ENCODE measurements around the gene ING5. TPM values are rescaled to one million over a fixed set of nuclear protein-coding genes. Genes with fewer than 3 reads are reported as not detected.
"Not testable (repeated sequence)": the region's sequence is repeated elsewhere in the genome, so short reads cannot be mapped to it uniquely, and the experiment has no call there.

ING5 gene
- total and polyA plus RNA-seq, 4 experiments from 2014 or later, result 19.3 to 99.5 (median 65.3) TPM

- ChIA-PET POLR2A (ENCODE audit: partially characterized antibody) (interaction anchor here (3.2 kb wide), 1 partner anchor 25 kb away, joined by 19 read pairs; no protein-coding TSS in a partner anchor), CTCF (ENCODE audit: partially characterized antibody) (interaction anchor here (2.4 kb wide), 1 partner anchor 140 kb away, joined by 9 read pairs; no protein-coding TSS in a partner anchor)
- H3K4me3 Mint-ChIP-seq, result peak overlapping the region in 2 of 8 donors; percentile 31 to 57
- Histone ChIP-seq H3K36me3 (ENCODE audit: insufficient read depth, low read length) (no peaks in the 10 kb centered on the region), H3K27ac (ENCODE audit: low read depth, low read length) (no peak overlapping the region), H3K9me3 (ENCODE audit: control insufficient read depth in 1 of 2, low read length in 2 of 2) (no peaks in the 10 kb centered on the region), H3K4me3 (ENCODE audit: low read length in 2 of 2) (no peak overlapping the region), H3K27me3 (ENCODE audit: insufficient read depth, low read length) (no peaks in the 10 kb centered on the region), H3K4me1 (ENCODE audit: insufficient read depth, low read length) (peaks cover 41% of the 10 kb centered on the region)
- no peaks in the 10 kb centered on the region for H3K27me3 Mint-ChIP-seq
- peaks cover 0 to 3% (median 0%) of the 10 kb centered on the region in 8 donors for H3K9me3 Mint-ChIP-seq
- peaks cover 0 to 3% of the 10 kb centered on the region in 2 donors for H3K36me3 Mint-ChIP-seq
- intact Hi-C loops (cut with micrococcal nuclease), result no loop called here
- DNase-seq, result no peak
- peak overlapping the region in 2 of 7 donors; percentile 47 to 67 for H3K27ac Mint-ChIP-seq
- H3K4me1 Mint-ChIP-seq, result peaks cover 21 to 43% (median 33%) of the 10 kb centered on the region in 4 donors
Observed at GRCh38 chr2:241738040-241738686, 36.3 kb downstream of the ING5 start.

- H3K27ac Mint-ChIP-seq, result peak overlapping the region in 1 of 7 donors; percentile 35
Observed at GRCh38 chr2:241739177-241739576, 37.3 kb downstream of the ING5 start.

GRCh38 chr2:241739651-241740050 lies 37.8 kb downstream of the ING5 start:
- Histone ChIP-seq H3K27ac (ENCODE audit: low read depth, low read length) (no peak overlapping the region), H3K4me1 (ENCODE audit: insufficient read depth, low read length) (peaks cover 34% of the 10 kb centered on the region), H3K36me3 (ENCODE audit: insufficient read depth, low read length) (peaks cover 2% of the 10 kb centered on the region), H3K27me3 (ENCODE audit: insufficient read depth, low read length) (no peaks in the 10 kb centered on the region), H3K9me3 (ENCODE audit: control insufficient read depth in 1 of 2, low read length in 2 of 2) (no peaks in the 10 kb centered on the region), H3K4me3 (ENCODE audit: low read length in 2 of 2) (no peak overlapping the region)
- Mint-ChIP-seq H3K4me1 (peaks cover 21 to 41% (median 31%) of the 10 kb centered on the region in 4 donors), H3K36me3 (peaks cover 0 to 6% of the 10 kb centered on the region in 2 donors), H3K27ac (peak overlapping the region in 6 of 7 donors; percentile 11 to 91 (median 78)), H3K9me3 (peaks cover 0 to 3% (median 0%) of the 10 kb centered on the region in 8 donors), H3K4me3 (peak overlapping the region in 6 of 8 donors; percentile 54 to 82 (median 58)), H3K27me3 (no peaks in the 10 kb centered on the region)
- POLR2A ChIA-PET (ENCODE audit: partially characterized antibody), result interaction anchor here (0.8 to 3.2 kb wide), 8 partner anchors 24 to 128 kb away, joined by 3 to 19 read pairs (median 5); partner anchors contain the start of genes DTYMK and ING5
- intact Hi-C loops (cut with micrococcal nuclease), result no loop called here
- DNase-seq, result peak in 1 of 5 donors; percentile 54
- CTCF ChIA-PET (ENCODE audit: partially characterized antibody), result interaction anchor here (1.3 to 2.4 kb wide), 3 partner anchors 34 to 139 kb away, joined by 3 to 9 read pairs (median 4); partner anchors contain the start of gene ING5

More at GRCh38 chr2:241739177-241739576, 37.3 kb downstream of the ING5 start:
- intact Hi-C loops (cut with micrococcal nuclease), result no loop called here
- H3K9me3 Mint-ChIP-seq, result peaks cover 0 to 3% (median 0%) of the 10 kb centered on the region in 8 donors
- POLR2A ChIA-PET (ENCODE audit: partially characterized antibody), result interaction anchor here (0.8 to 3.2 kb wide), 3 partner anchors 24 to 129 kb away, joined by 3 to 19 read pairs (median 4); no protein-coding TSS in a partner anchor
- H3K36me3 Mint-ChIP-seq, result peaks cover 0 to 6% of the 10 kb centered on the region in 2 donors
- DNase-seq, result no peak
- no peak overlapping the region for H3K4me3 Mint-ChIP-seq
- Histone ChIP-seq H3K9me3 (ENCODE audit: control insufficient read depth in 1 of 2, low read length in 2 of 2) (no peaks in the 10 kb centered on the region), H3K27me3 (ENCODE audit: insufficient read depth, low read length) (no peaks in the 10 kb centered on the region), H3K36me3 (ENCODE audit: insufficient read depth, low read length) (no peaks in the 10 kb centered on the region), H3K4me3 (ENCODE audit: low read length in 2 of 2) (no peak overlapping the region), H3K4me1 (ENCODE audit: insufficient read depth, low read length) (peaks cover 35% of the 10 kb centered on the region), H3K27ac (ENCODE audit: low read depth, low read length) (no peak overlapping the region)
- H3K27me3 Mint-ChIP-seq, result no peaks in the 10 kb centered on the region
- H3K4me1 Mint-ChIP-seq, result peaks cover 21 to 41% (median 31%) of the 10 kb centered on the region in 4 donors
- CTCF ChIA-PET (ENCODE audit: partially characterized antibody), result interaction anchor here (1.3 to 2.4 kb wide), 2 partner anchors 34 to 139 kb away, joined by 3 to 9 read pairs; no protein-coding TSS in a partner anchor

GRCh38 chr2:241741016-241741415 lies 39.2 kb downstream of the ING5 start:
- DNase-seq, result peak in 4 of 5 donors; percentile 48 to 76 (median 54)
- intact Hi-C loops (cut with micrococcal nuclease), result no loop called here
- no peak overlapping the region for H3K4me3 ChIP-seq (ENCODE audit: low read length in 2 of 2)
- H3K4me1 ChIP-seq (ENCODE audit: insufficient read depth, low read length), result peaks cover 28% of the 10 kb centered on the region
- Mint-ChIP-seq H3K27ac (peak overlapping the region; percentile 25 to 91 (median 75)), H3K4me3 (peak overlapping the region; percentile 40 to 82 (median 67)), H3K4me1 (peaks cover 21 to 41% (median 31%) of the 10 kb centered on the region in 4 donors), H3K36me3 (peaks cover 8 to 18% of the 10 kb centered on the region in 2 donors), H3K27me3 (no peaks in the 10 kb centered on the region), H3K9me3 (peaks cover 0 to 3% (median 0%) of the 10 kb centered on the region in 8 donors)
- no peaks in the 10 kb centered on the region for H3K27me3 ChIP-seq (ENCODE audit: insufficient read depth, low read length)
- H3K9me3 ChIP-seq (ENCODE audit: control insufficient read depth in 1 of 2, low read length in 2 of 2), result no peaks in the 10 kb centered on the region
- peaks cover 11% of the 10 kb centered on the region for H3K36me3 ChIP-seq (ENCODE audit: insufficient read depth, low read length)
- no peak overlapping the region for H3K27ac ChIP-seq (ENCODE audit: low read depth, low read length)
- CTCF ChIA-PET (ENCODE audit: partially characterized antibody), result interaction anchor here (1.1 to 1.3 kb wide), 2 partner anchors 32 to 39 kb away, joined by 3 to 4 read pairs; partner anchors contain the start of gene ING5
- POLR2A ChIA-PET (ENCODE audit: partially characterized antibody), result interaction anchor here (0.9 to 3.2 kb wide), 5 partner anchors 16 to 123 kb away, joined by 3 to 19 read pairs (median 5); partner anchors contain the start of genes DTYMK and ING5

GRCh38 chr2:241742320-241742939 lies 40.6 kb downstream of the ING5 start:
- no peaks in the 10 kb centered on the region for H3K27me3 Mint-ChIP-seq
- ChIA-PET CTCF (ENCODE audit: partially characterized antibody) (no interaction called here), POLR2A (ENCODE audit: partially characterized antibody) (interaction anchor here (0.6 kb wide), 1 partner anchor 126 kb away, joined by 3 read pairs; no protein-coding TSS in a partner anchor)
- no peak for DNase-seq
- H3K9me3 Mint-ChIP-seq, result peaks cover 0 to 3% (median 0%) of the 10 kb centered on the region in 8 donors
- H3K4me3 Mint-ChIP-seq, result no peak overlapping the region
- H3K27ac Mint-ChIP-seq, result no peak overlapping the region
- H3K36me3 Mint-ChIP-seq, result peaks cover 16 to 24% of the 10 kb centered on the region in 2 donors
- H3K36me3 ChIP-seq (ENCODE audit: insufficient read depth, low read length), result peaks cover 11% of the 10 kb centered on the region
- no peak overlapping the region for H3K27ac ChIP-seq (ENCODE audit: low read depth, low read length)
- H3K4me1 Mint-ChIP-seq, result peaks cover 19 to 39% (median 30%) of the 10 kb centered on the region in 4 donors
- H3K27me3 ChIP-seq (ENCODE audit: insufficient read depth, low read length), result no peaks in the 10 kb centered on the region
- intact Hi-C loops (cut with micrococcal nuclease), result no loop called here
- H3K4me3 ChIP-seq (ENCODE audit: low read length in 2 of 2), result no peak overlapping the region
- H3K9me3 ChIP-seq (ENCODE audit: control insufficient read depth in 1 of 2, low read length in 2 of 2), result no peaks in the 10 kb centered on the region
- H3K4me1 ChIP-seq (ENCODE audit: insufficient read depth, low read length), result peaks cover 27% of the 10 kb centered on the region

GRCh38 chr2:241743008-241743407 lies 41.2 kb downstream of the ING5 start:
- peak in 1 of 5 donors; percentile 9 for DNase-seq
- H3K27ac Mint-ChIP-seq; CTCF ChIA-PET (ENCODE audit: partially characterized antibody); intact Hi-C loops (cut with micrococcal nuclease); H3K27me3 ChIP-seq (ENCODE audit: insufficient read depth, low read length); H3K27me3 Mint-ChIP-seq; H3K9me3 ChIP-seq (ENCODE audit: control insufficient read depth in 1 of 2, low read length in 2 of 2); H3K27ac ChIP-seq (ENCODE audit: low read depth, low read length); H3K4me3 ChIP-seq (ENCODE audit: low read length in 2 of 2); H3K4me3 Mint-ChIP-seq; H3K9me3 Mint-ChIP-seq: not testable (repeated sequence)
- Histone ChIP-seq H3K4me1 (ENCODE audit: insufficient read depth, low read length) (peaks cover 27% of the 10 kb centered on the region), H3K36me3 (ENCODE audit: insufficient read depth, low read length) (peaks cover 11% of the 10 kb centered on the region)
- POLR2A ChIA-PET (ENCODE audit: partially characterized antibody), result interaction anchor here (0.6 kb wide), 1 partner anchor 125 kb away, joined by 3 read pairs; no protein-coding TSS in a partner anchor
- H3K36me3 Mint-ChIP-seq, result peaks cover 16 to 24% of the 10 kb centered on the region in 2 donors
- H3K4me1 Mint-ChIP-seq, result peaks cover 15 to 33% (median 29%) of the 10 kb centered on the region in 4 donors
